NCI-H1436 (cell line): ENCODE data around the gene CPED1.
"Not testable (repeated sequence)": the region's sequence is repeated elsewhere in the genome, so short reads cannot be mapped to it uniquely, and the experiment has no call there.

Experiments
- DNase-seq: peaks from one replicate; lab custom pipeline; 2025; lab: John Stamatoyannopoulos, UW

Gene CPED1

GRCh38 chr7:121020249-121020988 lies 31.9 kb downstream of the CPED1 start:
- DNase-seq: no peak

- DNase-seq: no peak
Measured at GRCh38 chr7:121020989-121021969, 32.8 kb downstream of the CPED1 start.

GRCh38 chr7:121023194-121023593 lies 34.7 kb downstream of the CPED1 start:
- DNase-seq: no peak

DNA sequence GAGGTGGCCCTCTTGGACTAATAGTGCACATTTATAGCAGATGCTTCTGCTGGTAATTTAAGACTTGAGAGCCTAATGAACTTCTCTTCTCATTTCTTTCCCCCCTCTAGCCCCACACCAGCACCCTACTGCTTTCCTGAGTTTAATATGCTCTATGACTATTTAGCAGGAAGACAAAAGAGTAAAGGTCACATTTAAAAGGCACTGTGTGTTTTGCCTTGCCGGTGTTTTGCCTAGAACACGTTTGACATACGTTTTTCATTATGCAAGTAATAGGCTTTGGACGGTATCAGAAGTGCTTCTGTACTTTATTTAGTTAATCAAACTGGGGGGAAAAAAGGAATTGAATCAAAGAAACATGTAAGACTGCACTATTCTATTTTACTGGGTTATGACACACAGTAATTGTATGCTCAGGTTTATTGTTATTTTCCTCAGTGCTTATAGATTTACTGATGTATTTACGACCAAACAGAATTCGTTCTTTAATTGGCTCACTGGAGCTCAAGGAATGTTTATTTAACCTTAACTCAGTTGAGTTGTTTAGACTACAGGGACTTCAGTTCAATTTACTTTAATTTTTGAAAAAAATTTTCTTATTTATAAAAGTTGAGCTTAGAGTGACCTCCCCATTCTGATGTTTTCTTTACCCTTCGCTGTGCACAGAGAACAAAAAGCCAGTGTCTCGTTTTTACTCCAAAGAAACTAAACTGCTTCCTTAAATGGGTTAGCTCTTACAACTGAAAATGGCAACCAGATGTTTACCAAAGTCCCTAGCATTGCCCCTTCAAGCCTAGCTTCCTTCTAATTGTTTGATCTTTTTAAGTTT lies 35.4 kb downstream of the CPED1 start:
- no peak for DNase-seq

- no peak for DNase-seq
Measured at GRCh38 chr7:121024611-121025010, 36.1 kb downstream of the CPED1 start.

DNA sequence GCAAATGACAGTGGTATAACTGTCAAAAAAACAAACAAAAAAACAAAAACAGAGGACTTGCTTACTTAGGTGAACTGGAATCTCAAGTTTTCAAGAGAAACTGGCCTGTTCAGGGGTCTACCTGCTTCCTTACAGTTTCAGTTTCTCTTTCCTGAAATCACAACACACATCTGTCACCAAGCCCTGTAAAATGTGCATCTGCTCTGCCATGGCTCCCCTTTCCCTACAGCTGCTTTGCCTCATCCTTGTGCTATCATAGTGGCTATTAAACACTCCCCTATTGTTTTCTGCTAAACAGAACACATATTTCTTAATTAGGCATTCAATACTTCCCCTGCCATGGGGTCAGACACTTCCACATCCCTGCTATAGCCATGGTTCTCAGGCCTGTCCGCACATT lies 37.6 kb downstream of the CPED1 start:
- DNase-seq: no peak

- no peak for DNase-seq
Measured at GRCh38 chr7:121026577-121027111, 38.1 kb downstream of the CPED1 start.

- DNase-seq: no peak
Measured at GRCh38 chr7:121027761-121028669, 39.5 kb downstream of the CPED1 start.

GRCh38 chr7:121029302-121029701 lies 40.8 kb downstream of the CPED1 start:
- no peak for DNase-seq

- DNase-seq: no peak
Measured at GRCh38 chr7:121030308-121030707, 41.8 kb downstream of the CPED1 start.

DNA sequence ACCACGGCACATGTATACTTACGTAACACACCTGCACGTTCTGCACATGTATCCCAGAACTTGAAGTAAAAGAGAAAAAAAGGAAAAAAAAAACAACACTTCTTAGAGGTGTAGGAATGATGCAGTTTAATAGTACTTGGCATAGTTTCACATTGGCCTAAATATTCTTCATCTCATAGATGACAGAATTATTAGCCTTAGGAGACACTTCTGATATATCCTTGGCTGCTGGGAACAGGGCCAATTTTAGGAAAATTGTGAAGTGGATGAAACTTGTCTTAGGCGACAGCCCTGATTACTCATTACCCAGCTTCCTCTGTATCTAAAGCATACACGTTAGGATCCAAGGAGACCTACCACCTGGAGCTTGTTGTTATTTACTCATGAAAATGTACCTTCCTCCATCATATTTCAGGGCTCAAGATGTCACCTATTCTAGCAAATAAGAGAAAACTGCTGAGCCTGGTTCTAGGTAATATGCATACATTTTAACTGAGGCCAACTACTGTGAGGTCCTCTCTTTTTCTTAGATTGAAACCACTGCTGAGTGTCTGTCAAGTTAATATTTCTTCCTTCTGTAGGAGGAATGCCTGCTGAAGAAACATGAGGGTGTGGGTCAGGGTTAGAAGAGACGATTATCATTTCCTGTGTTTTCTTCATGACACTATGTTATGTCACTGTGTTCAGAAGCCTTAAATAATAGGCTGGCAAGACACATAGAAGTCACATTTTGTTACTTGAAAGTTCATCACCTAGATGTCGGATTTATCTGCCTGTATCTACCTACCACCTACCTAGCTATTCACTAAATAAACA lies 44.3 kb downstream of the CPED1 start:
- DNase-seq: no peak

- DNase-seq: no peak
Measured at GRCh38 chr7:121034929-121035328, 46.4 kb downstream of the CPED1 start.

DNA sequence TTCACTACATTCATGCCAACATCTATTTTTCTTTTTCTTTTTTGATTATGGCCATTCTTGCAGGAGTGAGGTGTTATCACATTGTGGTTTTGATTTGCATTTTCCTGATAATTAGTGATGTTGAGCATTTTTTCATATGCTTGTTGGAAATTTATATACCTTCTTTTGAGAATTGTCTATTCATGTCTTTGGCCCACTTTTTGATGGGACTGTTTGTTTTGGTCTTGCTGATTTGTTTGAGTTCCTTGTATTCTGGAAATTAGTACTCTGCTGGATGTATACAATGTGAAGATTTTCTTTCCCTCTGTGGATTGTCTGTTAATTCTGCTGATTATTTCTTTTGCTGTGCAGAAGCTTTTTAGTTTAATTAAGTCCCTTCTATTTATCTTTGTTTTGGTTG lies 48.3 kb downstream of the CPED1 start:
- not testable (repeated sequence) for DNase-seq

GRCh38 chr7:121037329-121037728 lies 48.8 kb downstream of the CPED1 start:
- not testable (repeated sequence) for DNase-seq

GRCh38 chr7:121037957-121038716 lies 49.6 kb downstream of the CPED1 start:
- DNase-seq: no peak

GRCh38 chr7:121038717-121039509 lies 50.4 kb downstream of the CPED1 start:
- no peak for DNase-seq

DNA sequence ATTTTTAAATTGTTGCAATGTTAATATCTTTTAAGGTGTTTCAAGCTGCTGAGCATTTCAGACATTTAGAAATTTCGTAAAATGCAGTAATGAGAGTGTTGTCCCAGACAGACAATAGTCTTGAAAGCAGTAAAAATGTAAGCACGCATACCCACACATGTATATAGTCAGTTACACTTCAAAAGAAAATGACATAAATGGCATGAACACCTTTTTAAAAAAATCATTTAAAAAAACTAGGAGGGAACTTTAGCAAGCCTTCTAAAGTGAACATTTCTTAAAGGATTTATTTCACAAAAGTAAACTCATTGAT lies 51.0 kb downstream of the CPED1 start:
- DNase-seq: no peak

GRCh38 chr7:121039994-121040393 lies 51.5 kb downstream of the CPED1 start:
- DNase-seq: no peak
